Esophagus squamous epithelium (tissue), 4 donors: Measurements from ENCODE around the gene PDK4.

Experiments
- POLR2A ChIP-seq, 4 donors: fragments of 450-650 bp; IDR thresholded peaks; one replicate each; pipeline ENCODE4 v1.6.1; 2017; ENCODE audit warnings: antibody characterized with exemption in 4 of 4, mild to moderate bottlenecking in 4 of 4, moderate library complexity in 3 of 4
- TF ChIP-seq, protein P1 (sequence below), 6 experiments: fragments of 450-650 bp in 4 of 6; fragments of 200-600 bp in 2 of 6; sonication (generic) in 2 of 6; IDR thresholded peaks; one replicate each; pipeline ENCODE4 v1.5.1; 2016 to 2019; ENCODE audit warnings: antibody characterized with exemption in 6 of 6, mild to moderate bottlenecking in 4 of 6, moderate library complexity in 4 of 6

DNA sequence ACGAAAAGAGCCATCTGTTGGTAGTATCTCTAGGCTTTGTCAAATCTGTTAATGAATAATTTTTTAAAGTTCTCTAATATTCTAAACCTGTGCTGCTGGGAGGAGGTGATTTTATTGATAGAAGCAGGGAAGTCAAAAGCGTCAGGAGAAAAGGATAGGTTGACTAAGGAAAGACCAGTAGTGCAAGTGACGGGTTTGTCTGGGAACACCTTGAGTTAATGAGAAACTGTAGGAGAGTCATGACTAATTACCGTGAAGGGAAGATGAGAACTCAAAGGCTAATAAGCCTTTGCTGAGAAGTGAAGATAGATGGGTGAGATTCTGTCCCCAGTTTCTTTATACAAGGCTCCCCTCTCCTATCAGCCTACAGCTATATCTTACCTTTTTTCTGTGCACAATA, 5.0 kb upstream of the PDK4 start:
- TF ChIP-seq, protein P1, sequence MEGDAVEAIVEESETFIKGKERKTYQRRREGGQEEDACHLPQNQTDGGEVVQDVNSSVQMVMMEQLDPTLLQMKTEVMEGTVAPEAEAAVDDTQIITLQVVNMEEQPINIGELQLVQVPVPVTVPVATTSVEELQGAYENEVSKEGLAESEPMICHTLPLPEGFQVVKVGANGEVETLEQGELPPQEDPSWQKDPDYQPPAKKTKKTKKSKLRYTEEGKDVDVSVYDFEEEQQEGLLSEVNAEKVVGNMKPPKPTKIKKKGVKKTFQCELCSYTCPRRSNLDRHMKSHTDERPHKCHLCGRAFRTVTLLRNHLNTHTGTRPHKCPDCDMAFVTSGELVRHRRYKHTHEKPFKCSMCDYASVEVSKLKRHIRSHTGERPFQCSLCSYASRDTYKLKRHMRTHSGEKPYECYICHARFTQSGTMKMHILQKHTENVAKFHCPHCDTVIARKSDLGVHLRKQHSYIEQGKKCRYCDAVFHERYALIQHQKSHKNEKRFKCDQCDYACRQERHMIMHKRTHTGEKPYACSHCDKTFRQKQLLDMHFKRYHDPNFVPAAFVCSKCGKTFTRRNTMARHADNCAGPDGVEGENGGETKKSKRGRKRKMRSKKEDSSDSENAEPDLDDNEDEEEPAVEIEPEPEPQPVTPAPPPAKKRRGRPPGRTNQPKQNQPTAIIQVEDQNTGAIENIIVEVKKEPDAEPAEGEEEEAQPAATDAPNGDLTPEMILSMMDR (IDR thresholded peaks at IDR 0.05) = no peak
- TF ChIP-seq POLR2A (IDR thresholded peaks at IDR 0.05) = no peak
